ENCODE data around the gene RASA4B.

RASA4B gene

GRCh38 chr7:102471791-102472125, 45.8 kb downstream of the RASA4B start:
- no peak overlapping the region for H3K4me3 ChIP-seq (ENCODE audit: low read length)
- TF ChIP-seq CTCF (IDR thresholded peaks at IDR 0.05; ENCODE audit: insufficient read depth, low read depth, low read length, missing control alignments): no peak
- DNase-seq (ENCODE audit: low read depth): no peak

GRCh38 chr7:102469972-102470825, 47.4 kb downstream of the RASA4B start:
- DNase-seq (ENCODE audit: low read depth): no peak
- H3K4me3 ChIP-seq (ENCODE audit: low read length): no peak overlapping the region
- no peak for TF ChIP-seq CTCF (IDR thresholded peaks at IDR 0.05; ENCODE audit: insufficient read depth, low read depth, low read length, missing control alignments)

GRCh38 chr7:102469351-102469971, 48.1 kb downstream of the RASA4B start:
- TF ChIP-seq CTCF (IDR thresholded peaks at IDR 0.05; ENCODE audit: insufficient read depth, low read depth, low read length, missing control alignments): no peak
- H3K4me3 ChIP-seq (ENCODE audit: low read length): no peak overlapping the region
- no peak for DNase-seq (ENCODE audit: low read depth)

- no peak for DNase-seq (ENCODE audit: low read depth)
Observed at GRCh38 chr7:102468478-102469350, 48.9 kb downstream of the RASA4B start.

GRCh38 chr7:102467581-102468477, 49.7 kb downstream of the RASA4B start:
- H3K4me3 ChIP-seq (ENCODE audit: low read length): no peak overlapping the region
- no peak for DNase-seq (ENCODE audit: low read depth)
- TF ChIP-seq CTCF (IDR thresholded peaks at IDR 0.05; ENCODE audit: insufficient read depth, low read depth, low read length, missing control alignments): no peak

More at GRCh38 chr7:102468478-102469350, 48.9 kb downstream of the RASA4B start:
- TF ChIP-seq CTCF (IDR thresholded peaks at IDR 0.05; ENCODE audit: insufficient read depth, low read depth, low read length, missing control alignments): no peak
- no peak overlapping the region for H3K4me3 ChIP-seq (ENCODE audit: low read length)

GRCh38 chr7:102466097-102466496, 51.5 kb downstream of the RASA4B start:
- TF ChIP-seq CTCF (IDR thresholded peaks at IDR 0.05; ENCODE audit: insufficient read depth, low read depth, low read length, missing control alignments): no peak
- no peak overlapping the region for H3K4me3 ChIP-seq (ENCODE audit: low read length)
- no peak for DNase-seq (ENCODE audit: low read depth)
